ENCODE measurements around the gene WNT7B. TPM values are rescaled to one million over a fixed set of nuclear protein-coding genes. Genes with fewer than 3 reads are reported as not detected.

Gene WNT7B
- total and polyA plus RNA-seq, 10 of the 15 experiments (the other 5 are each of a cell fraction or from before 2014, with no cell fraction given) = 0.12 TPM; not detected in 9

- no peak for TF ChIP-seq NR2C1 (IDR thresholded peaks at IDR 0.05)
- TF ChIP-seq HDGF (IDR thresholded peaks at IDR 0.05) = no peak
- TF ChIP-seq CREB1 (IDR thresholded peaks at IDR 0.05; ENCODE audit: low read depth) = no peak
- TF ChIP-seq E4F1 (IDR thresholded peaks at IDR 0.05; ENCODE audit: borderline replicate concordance, partially characterized antibody) = no peak
- no peak for TF ChIP-seq HSF1 (IDR thresholded peaks at IDR 0.05; ENCODE audit: low read depth, low read length)
- TF ChIP-seq ATF7 (IDR thresholded peaks at IDR 0.05; ENCODE audit: low read depth) = no peak
Measured at GRCh38 chr22:46010207-46010867, 33.4 kb upstream of the WNT7B start (continued).

GRCh38 chr22:46009730-46010129 lies 32.8 kb upstream of the WNT7B start:
- 79% methylated on average over 5 of the region's 5 CpGs for WGBS (ENCODE audit: insufficient coverage, insufficient replicate concordance, low lambda C conversion rate, missing lambda C conversion rate)
- no peak for ATAC-seq
- ChIA-PET RAD21 (ENCODE audit: unreplicated experiment) (no interaction called here), CTCF (no interaction called here), POLR2A (no interaction called here), SMC1A (ENCODE audit: uncharacterized antibody, unreplicated experiment) (no interaction called here)
- no peak overlapping the region for H3K9ac ChIP-seq (ENCODE audit: control insufficient read depth, insufficient read depth, low read length)
- H3K4me1 ChIP-seq (ENCODE audit: control insufficient read depth, insufficient read depth, low read length) = peaks cover 4% of the 10 kb centered on the region; the same call in 1 of the 2 replicates
- H2AFZ ChIP-seq (ENCODE audit: control insufficient read depth, low read depth, low read length) = no peak overlapping the region
- no peaks in the 10 kb centered on the region for H3K27me3 ChIP-seq (replicated peaks in 1 of 2; ENCODE audit: control insufficient read depth in 2 of 2, insufficient read depth in 2 of 2, low read length in 1 of 2)
- DNase-seq (ENCODE audit: low read depth, low spot score) = no peak
- no peak overlapping the region for H3K4me3 ChIP-seq
- TF ChIP-seq ZNF687 (IDR thresholded peaks at IDR 0.05) (no peak), YY1 (IDR thresholded peaks at IDR 0.05; ENCODE audit: low read depth, low read length) (peak; percentile 82)
- no peak overlapping the region for H3K27ac ChIP-seq (ENCODE audit: control insufficient read depth, insufficient read depth)
- intact Hi-C loops (cut with micrococcal nuclease; ENCODE audit: unreplicated experiment) = no loop called here
- H3K9me3 ChIP-seq (replicated peaks; ENCODE audit: control insufficient read depth, insufficient read depth, low read length) = no peaks in the 10 kb centered on the region; the same call in 1 of the 3 replicates
- no peaks in the 10 kb centered on the region for H3K79me2 ChIP-seq (ENCODE audit: control insufficient read depth, insufficient read depth, low read length)
- in situ Hi-C loops (cut with MboI) = loop anchor here (5.0 kb wide), 2 partner anchors 108 to 303 kb away; no protein-coding TSS in a partner anchor
- BruUV-seq (replicated peaks) = no TSS peak
- H3K4me2 ChIP-seq (ENCODE audit: control insufficient read depth, insufficient read depth) = no peak overlapping the region
- FAIRE-seq = no peak
- H4K20me1 ChIP-seq (ENCODE audit: control insufficient read depth, insufficient read depth) = no peaks in the 10 kb centered on the region
- no peaks in the 10 kb centered on the region for H3K36me3 ChIP-seq (ENCODE audit: control insufficient read depth in 2 of 2, insufficient read depth in 2 of 2, low read length in 1 of 2)
